ENCODE results near the gene TSPAN9. TPM values are rescaled to one million over a fixed set of nuclear protein-coding genes. Genes with fewer than 3 reads are reported as not detected.

TSPAN9 gene
- total RNA-seq, 1 donor from 2014 or later: 23.8 TPM

- H3K4me1 Mint-ChIP-seq: peaks cover 14% of the 10 kb centered on the region
- no peak overlapping the region for H3K4me3 Mint-ChIP-seq
- no peaks in the 10 kb centered on the region for H3K9me3 Mint-ChIP-seq
- no peak for TF ChIP-seq CTCF (conservative IDR thresholded peaks at IDR 0.05)
- H3K27ac Mint-ChIP-seq (ENCODE audit: unreplicated experiment): no peak overlapping the region
- no peaks in the 10 kb centered on the region for H3K27me3 Mint-ChIP-seq (ENCODE audit: low read depth)
- no peak for DNase-seq (ENCODE audit: low read depth, low spot score)
- no peaks in the 10 kb centered on the region for H3K36me3 Mint-ChIP-seq (ENCODE audit: low read depth)
Observed at GRCh38 chr12:3110578-3110977, 33.4 kb downstream of the TSPAN9 start.

- H3K4me1 Mint-ChIP-seq: peaks cover 23% of the 10 kb centered on the region
- no peaks in the 10 kb centered on the region for H3K27me3 Mint-ChIP-seq (ENCODE audit: low read depth)
- no peak overlapping the region for H3K27ac Mint-ChIP-seq (ENCODE audit: unreplicated experiment)
- no peak overlapping the region for H3K4me3 Mint-ChIP-seq
- H3K9me3 Mint-ChIP-seq: no peaks in the 10 kb centered on the region
- no peak for DNase-seq (ENCODE audit: low read depth, low spot score)
- TF ChIP-seq CTCF (conservative IDR thresholded peaks at IDR 0.05): no peak
- H3K36me3 Mint-ChIP-seq (ENCODE audit: low read depth): no peaks in the 10 kb centered on the region
Observed at GRCh38 chr12:3113671-3114325, 36.6 kb downstream of the TSPAN9 start.

GRCh38 chr12:3114671-3115070 lies 37.5 kb downstream of the TSPAN9 start:
- Mint-ChIP-seq H3K27me3 (ENCODE audit: low read depth) (no peaks in the 10 kb centered on the region), H3K4me1 (peaks cover 24% of the 10 kb centered on the region), H3K27ac (ENCODE audit: unreplicated experiment) (no peak overlapping the region), H3K36me3 (ENCODE audit: low read depth) (no peaks in the 10 kb centered on the region), H3K4me3 (no peak overlapping the region), H3K9me3 (no peaks in the 10 kb centered on the region)
- no peak for TF ChIP-seq CTCF (conservative IDR thresholded peaks at IDR 0.05)
- DNase-seq (ENCODE audit: low read depth, low spot score): no peak

- DNase-seq (ENCODE audit: low read depth, low spot score): no peak
- H3K4me1 Mint-ChIP-seq: peaks cover 24% of the 10 kb centered on the region
- no peak overlapping the region for H3K4me3 Mint-ChIP-seq
- H3K27ac Mint-ChIP-seq (ENCODE audit: unreplicated experiment): no peak overlapping the region
- H3K36me3 Mint-ChIP-seq (ENCODE audit: low read depth): no peaks in the 10 kb centered on the region
- H3K27me3 Mint-ChIP-seq (ENCODE audit: low read depth): no peaks in the 10 kb centered on the region
- TF ChIP-seq CTCF (conservative IDR thresholded peaks at IDR 0.05): no peak
- H3K9me3 Mint-ChIP-seq: no peaks in the 10 kb centered on the region
Observed at GRCh38 chr12:3115078-3115477, 37.9 kb downstream of the TSPAN9 start.

- DNase-seq (ENCODE audit: low read depth, low spot score): no peak
- Mint-ChIP-seq H3K27me3 (ENCODE audit: low read depth) (no peaks in the 10 kb centered on the region), H3K4me1 (peaks cover 24% of the 10 kb centered on the region), H3K36me3 (ENCODE audit: low read depth) (no peaks in the 10 kb centered on the region), H3K4me3 (no peak overlapping the region), H3K27ac (ENCODE audit: unreplicated experiment) (peak overlapping the region; percentile 69), H3K9me3 (no peaks in the 10 kb centered on the region)
- no peak for TF ChIP-seq CTCF (conservative IDR thresholded peaks at IDR 0.05)
Observed at GRCh38 chr12:3116106-3116844, 39.1 kb downstream of the TSPAN9 start.

Measured in neural crest cell (in vitro differentiated cells).